Mucosa of rectum (tissue), 2 donors: Measurements from ENCODE around the gene ANGPT4.

Source experiments
- H3K27ac ChIP-seq, 2 donors: one replicate each; pipeline ENCODE4 v1.7.0; 2013; ENCODE audit warnings: inconsistent platforms in 2 of 2, low read depth in 2 of 2, low read length in 2 of 2
- H3K27me3 ChIP-seq, 2 donors: one replicate each; pipeline ENCODE4 v1.7.0; 2013; ENCODE audit warnings: low read length in 2 of 2; ENCODE audit not compliant: control insufficient read depth in 2 of 2, insufficient read depth in 2 of 2
- H3K36me3 ChIP-seq, 2 donors: one replicate each; pipeline ENCODE4 v1.7.0; 2013; ENCODE audit warnings: low read length in 2 of 2; ENCODE audit not compliant: control insufficient read depth in 2 of 2, insufficient read depth in 2 of 2
- H3K4me1 ChIP-seq, 2 donors: one replicate each; pipeline ENCODE4 v1.7.0; 2013; ENCODE audit warnings: low read length in 2 of 2, mild to moderate bottlenecking in 1 of 2; ENCODE audit not compliant: control insufficient read depth in 2 of 2, insufficient read depth in 2 of 2
- H3K4me3 ChIP-seq, 2 donors: one replicate each; pipeline ENCODE4 v1.7.0; 2013; ENCODE audit warnings: low read length in 2 of 2
- H3K9ac ChIP-seq, 2 donors: one replicate each; pipeline ENCODE4 v1.7.0; 2013; ENCODE audit warnings: low read length in 2 of 2, low read depth in 1 of 2, mild to moderate bottlenecking in 1 of 2
- H3K9me3 ChIP-seq, 2 donors: one replicate each; pipeline ENCODE4 v1.7.0; 2013; ENCODE audit warnings: low read length in 2 of 2; ENCODE audit not compliant: control insufficient read depth in 2 of 2
- donor health status: healthy.
- donor health status: Normal muscosa, but diverticular disease.

ANGPT4 gene

DNA sequence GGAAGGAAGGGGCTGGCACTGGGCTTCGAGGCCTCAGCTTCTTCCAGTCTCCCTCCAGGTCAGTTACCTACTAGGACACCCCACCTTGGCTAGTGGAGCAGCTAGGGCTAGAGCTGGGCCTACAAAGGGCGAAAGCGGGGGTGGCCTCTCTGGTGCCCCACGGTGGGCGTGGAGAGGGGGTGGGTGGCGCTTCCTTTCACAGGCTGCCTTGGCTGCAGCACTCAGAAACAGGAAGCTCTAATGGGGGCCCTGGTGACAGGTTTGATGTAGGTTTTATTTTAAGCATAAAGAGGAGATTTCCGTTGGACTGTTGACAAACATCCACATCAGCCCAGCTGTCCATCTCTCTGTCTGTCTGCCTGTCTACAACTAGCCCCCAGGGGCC is 69.2 kb downstream of the ANGPT4 start:
- peak overlapping the region in 1 of 2 donors; percentile 62 for H3K4me3 ChIP-seq
- peak overlapping the region in 1 of 2 donors; percentile 47 for H3K9ac ChIP-seq
- no peaks in the 10 kb centered on the region for H3K9me3 ChIP-seq
- H3K36me3 ChIP-seq: no peaks in the 10 kb centered on the region
- H3K4me1 ChIP-seq: peaks cover 15 to 21% of the 10 kb centered on the region in 2 donors
- H3K27me3 ChIP-seq: no peaks in the 10 kb centered on the region
- H3K27ac ChIP-seq: peak overlapping the region; percentile 11 to 32

- no peaks in the 10 kb centered on the region for H3K27me3 ChIP-seq
- no peaks in the 10 kb centered on the region for H3K36me3 ChIP-seq
- no peaks in the 10 kb centered on the region for H3K9me3 ChIP-seq
- H3K27ac ChIP-seq: peak overlapping the region; percentile 11 to 25
- peaks cover 19 to 21% of the 10 kb centered on the region in 2 donors for H3K4me1 ChIP-seq
- H3K4me3 ChIP-seq: peak overlapping the region in 1 of 2 donors; percentile 62
- peak overlapping the region; percentile 5 to 32 for H3K9ac ChIP-seq
Observed at GRCh38 chr20:845941-846893, 69.9 kb downstream of the ANGPT4 start.

DNA sequence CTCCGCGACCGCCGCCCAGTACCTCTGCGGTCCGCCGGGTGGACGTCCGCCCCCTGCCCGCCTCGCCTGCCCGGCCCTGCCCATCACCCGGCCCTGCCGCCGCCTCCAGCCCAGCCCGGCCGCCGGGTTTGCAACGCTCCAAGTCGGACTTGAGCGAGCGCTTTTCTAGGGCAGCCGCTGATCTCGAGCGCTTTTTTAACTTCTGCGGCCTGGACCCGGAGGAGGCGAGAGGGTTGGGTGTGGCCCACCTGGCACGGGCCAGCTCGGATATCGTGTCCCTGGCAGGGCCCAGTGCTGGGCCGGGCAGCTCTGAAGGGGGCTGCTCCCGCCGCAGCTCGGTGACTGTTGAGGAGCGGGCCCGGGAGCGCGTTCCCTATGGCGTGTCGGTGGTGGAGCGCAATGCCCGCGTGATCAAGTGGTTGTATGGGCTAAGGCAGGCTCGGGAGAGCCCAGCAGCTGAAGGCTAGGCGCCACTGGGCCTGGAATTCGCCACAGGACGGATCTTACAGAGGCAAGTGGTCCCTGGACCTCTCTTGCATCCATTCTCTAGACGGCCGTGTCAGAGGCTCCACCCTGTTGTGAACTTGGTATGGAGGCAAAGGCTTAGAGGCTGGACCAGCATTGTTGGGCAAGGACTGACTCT is 70.8 kb downstream of the ANGPT4 start:
- no peaks in the 10 kb centered on the region for H3K27me3 ChIP-seq
- no peaks in the 10 kb centered on the region for H3K9me3 ChIP-seq
- H3K4me1 ChIP-seq: peaks cover 19 to 25% of the 10 kb centered on the region in 2 donors
- peak overlapping the region; percentile 32 to 45 for H3K9ac ChIP-seq
- H3K27ac ChIP-seq: peak overlapping the region in 1 of 2 donors; percentile 48
- H3K4me3 ChIP-seq: peak overlapping the region; percentile 9 to 62
- no peaks in the 10 kb centered on the region for H3K36me3 ChIP-seq

- H3K27me3 ChIP-seq: no peaks in the 10 kb centered on the region
- peak overlapping the region; percentile 14 to 45 for H3K9ac ChIP-seq
- peak overlapping the region; percentile 18 to 48 for H3K27ac ChIP-seq
- peaks cover 19 to 25% of the 10 kb centered on the region in 2 donors for H3K4me1 ChIP-seq
- H3K36me3 ChIP-seq: no peaks in the 10 kb centered on the region
- peak overlapping the region; percentile 54 to 58 for H3K4me3 ChIP-seq
- no peaks in the 10 kb centered on the region for H3K9me3 ChIP-seq
Observed at GRCh38 chr20:844473-845225, 71.5 kb downstream of the ANGPT4 start.

DNA sequence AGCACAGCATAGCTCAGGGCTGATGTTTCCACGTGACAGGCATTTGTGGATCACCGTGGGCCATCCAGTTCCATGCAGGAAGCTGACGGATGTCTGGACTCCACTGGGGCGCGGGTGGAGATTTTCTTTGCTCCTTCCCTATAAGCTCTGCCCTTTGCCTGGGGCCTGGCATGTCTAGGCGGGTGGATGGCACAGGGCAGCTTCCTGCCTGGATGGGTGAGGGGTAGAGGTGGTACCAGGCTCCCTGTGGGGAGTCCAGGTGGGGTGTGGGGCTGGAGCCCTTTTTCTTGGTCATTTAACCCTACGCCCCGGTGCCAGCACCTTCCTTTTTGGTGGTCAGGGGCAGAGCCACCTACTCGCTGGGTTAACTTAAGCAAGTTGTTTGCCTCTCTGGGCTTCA is 72.2 kb downstream of the ANGPT4 start:
- H3K27me3 ChIP-seq: no peaks in the 10 kb centered on the region
- H3K9ac ChIP-seq: peak overlapping the region; percentile 24 to 35

GRCh38 chr20:842547-842940 is 73.6 kb downstream of the ANGPT4 start:
- H3K4me3 ChIP-seq: peak overlapping the region; percentile 26 to 65
- H3K4me1 ChIP-seq: peaks cover 19 to 25% of the 10 kb centered on the region in 2 donors
- H3K36me3 ChIP-seq: no peaks in the 10 kb centered on the region
- no peaks in the 10 kb centered on the region for H3K9me3 ChIP-seq
- H3K9ac ChIP-seq: peak overlapping the region in 1 of 2 donors; percentile 60
- no peaks in the 10 kb centered on the region for H3K27me3 ChIP-seq
- H3K27ac ChIP-seq: no peak overlapping the region

More for the DNA sequence above, 72.2 kb downstream of the ANGPT4 start:
- Histone ChIP-seq H3K4me1 (peaks cover 19 to 25% of the 10 kb centered on the region in 2 donors), H3K4me3 (peak overlapping the region; percentile 19 to 41), H3K9me3 (no peaks in the 10 kb centered on the region), H3K36me3 (no peaks in the 10 kb centered on the region), H3K27ac (peak overlapping the region in 1 of 2 donors; percentile 34)

DNA sequence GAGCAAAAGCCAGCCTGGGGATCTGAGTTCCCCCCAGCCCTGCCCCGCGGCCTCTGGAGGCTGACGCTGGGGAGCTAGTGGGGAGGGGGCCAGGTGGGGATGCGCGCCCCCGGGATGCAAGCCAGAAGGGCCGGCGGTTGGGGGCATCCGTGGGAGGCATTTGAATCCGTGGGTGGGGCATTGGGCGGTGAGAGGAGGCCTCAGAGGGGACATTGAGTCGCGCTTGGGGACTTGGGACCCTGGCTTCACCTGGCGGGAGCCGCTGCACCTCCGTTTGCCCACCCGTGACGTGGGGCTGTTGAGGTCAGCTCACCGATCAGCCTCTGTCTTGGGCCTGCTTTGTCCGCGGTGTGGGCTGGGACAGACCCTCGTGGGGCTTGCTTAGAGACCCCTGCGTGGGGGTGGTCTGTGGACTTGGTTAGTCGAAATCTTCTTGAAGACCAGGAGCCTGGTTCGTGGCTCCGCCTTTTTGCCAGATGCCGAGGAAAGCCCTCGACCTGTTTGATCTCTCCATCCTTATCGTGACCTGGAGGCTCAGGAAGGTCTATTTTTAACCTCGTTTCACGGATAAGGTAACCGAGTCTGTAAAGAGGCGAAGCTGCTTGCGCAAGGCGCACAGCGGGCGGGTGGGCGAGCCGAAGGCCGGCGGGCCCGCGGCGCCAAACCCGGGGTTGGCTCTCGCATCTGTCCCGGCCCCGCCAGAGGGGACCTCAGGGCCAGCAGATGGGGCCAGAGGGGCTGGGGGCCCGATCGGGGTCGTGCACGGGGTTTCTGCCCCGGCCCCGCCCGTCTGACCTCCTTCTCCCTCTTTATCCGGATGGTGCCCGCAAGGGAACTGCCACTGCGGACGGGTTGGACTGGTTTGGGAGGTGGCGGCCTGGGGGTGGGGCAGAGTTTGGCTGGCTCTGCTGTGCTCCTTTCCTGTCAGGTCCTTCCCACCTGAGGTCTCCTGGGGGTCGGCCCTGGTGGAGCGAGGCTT is 74.3 kb downstream of the ANGPT4 start:
- Histone ChIP-seq H3K9ac (peak overlapping the region; percentile 32 to 60), H3K9me3 (no peaks in the 10 kb centered on the region), H3K36me3 (no peaks in the 10 kb centered on the region), H3K27me3 (no peaks in the 10 kb centered on the region), H3K27ac (no peak overlapping the region), H3K4me1 (peaks cover 19 to 25% of the 10 kb centered on the region in 2 donors), H3K4me3 (peak overlapping the region; percentile 65)

DNA sequence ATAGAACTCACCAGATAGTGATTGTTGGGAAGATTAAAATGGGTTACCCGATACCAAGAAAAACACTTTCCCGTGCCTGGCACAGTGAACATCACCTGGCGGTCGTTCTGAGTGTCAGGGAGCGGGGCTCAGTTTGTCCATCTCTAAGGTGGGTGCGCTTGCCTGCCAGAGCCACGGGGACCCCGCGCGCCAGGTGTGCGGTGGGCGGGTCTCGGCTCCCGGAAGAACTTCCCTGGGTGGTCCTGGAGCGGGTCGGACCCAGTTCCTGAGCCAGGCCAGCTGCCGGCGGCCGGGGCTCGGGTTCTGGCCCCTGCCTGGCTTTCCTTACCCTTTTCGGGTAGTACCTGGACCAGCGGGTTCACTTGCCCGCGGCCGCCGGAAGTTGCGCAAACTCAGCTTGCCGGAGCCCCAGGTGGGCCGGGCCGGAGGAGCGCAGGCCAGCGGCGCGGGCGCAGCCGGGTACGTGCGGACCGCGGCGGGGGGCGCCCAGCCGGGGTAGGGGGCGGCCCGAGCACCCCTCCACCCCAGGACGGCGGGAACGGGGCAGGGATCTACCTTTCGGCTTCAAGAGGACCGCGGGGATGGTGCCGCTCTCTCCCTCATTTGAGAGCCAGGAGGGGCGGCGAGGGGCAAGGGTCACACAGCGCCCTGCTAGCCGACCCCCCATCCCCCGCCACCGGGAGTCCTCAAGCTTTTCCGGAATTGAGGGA is 75.1 kb downstream of the ANGPT4 start:
- no peak overlapping the region for H3K27ac ChIP-seq
- peak overlapping the region; percentile 65 for H3K4me3 ChIP-seq
- H3K36me3 ChIP-seq: no peaks in the 10 kb centered on the region
- H3K4me1 ChIP-seq: peaks cover 19 to 25% of the 10 kb centered on the region in 2 donors
- no peaks in the 10 kb centered on the region for H3K27me3 ChIP-seq
- no peaks in the 10 kb centered on the region for H3K9me3 ChIP-seq
- peak overlapping the region in 1 of 2 donors; percentile 60 for H3K9ac ChIP-seq
